Lower leg skin (tissue), 3 donors: ENCODE results near the gene MAGI3.

Source experiments
- CTCF ChIP-seq, 3 donors: fragments of 450-650 bp; IDR thresholded peaks; one replicate each; pipeline ENCODE4 v1.5.1; 2016; ENCODE audit warnings: antibody characterized with exemption in 3 of 3, mild to moderate bottlenecking in 3 of 3, moderate library complexity in 2 of 3
- POLR2A ChIP-seq, 2 donors: fragments of 450-650 bp; IDR thresholded peaks; one replicate each; pipeline ENCODE4 v1.6.1; 2016 to 2017; ENCODE audit warnings: antibody characterized with exemption in 2 of 2, mild to moderate bottlenecking in 1 of 2, moderate library complexity in 1 of 2

GRCh38 chr1:113375878-113376277 lies 14.4 kb upstream of the MAGI3 start:
- no peak for TF ChIP-seq CTCF (IDR thresholded peaks at IDR 0.05)
- TF ChIP-seq POLR2A (IDR thresholded peaks at IDR 0.05), result no peak
